SK-N-SH (cell line): ENCODE measurements around the gene ZNF503.

ENCODE experiments used
- CTCF ChIP-seq: fragments of 200-600 bp; sonication (generic); IDR thresholded peaks from 2 replicates; pipeline ENCODE4 v1.6.1; 2017; ENCODE audit warnings: antibody characterized with exemption, mild to moderate bottlenecking, moderate library complexity
- GABPA ChIP-seq: IDR thresholded peaks from 2 replicates; pipeline ENCODE4 v1.4.0; 2012; ENCODE audit warnings: low read depth, mild to moderate bottlenecking
- MAX ChIP-seq: IDR thresholded peaks from 2 replicates; pipeline ENCODE4 v1.4.0; 2012; ENCODE audit warnings: low read depth
- NRF1 ChIP-seq: IDR thresholded peaks from 2 replicates; pipeline ENCODE4 v1.6.1; 2012; ENCODE audit warnings: low read depth, mild to moderate bottlenecking, low read length
- POLR2AphosphoS5 ChIP-seq: IDR thresholded peaks from 2 replicates; pipeline ENCODE4 v1.6.1; 2012; ENCODE audit warnings: low read depth, low read length
- RCOR1 ChIP-seq: fragments of 150-350 bp; IDR thresholded peaks from 2 replicates; pipeline ENCODE4 v1.6.1; 2017; ENCODE audit warnings: antibody characterized with exemption, low read length
- SIN3A ChIP-seq: IDR thresholded peaks from 2 replicates; pipeline ENCODE4 v1.6.1; 2012; ENCODE audit warnings: low read depth, mild to moderate bottlenecking, low read length, moderate library complexity, borderline replicate concordance
- SMC3 ChIP-seq: IDR thresholded peaks from 2 replicates; pipeline ENCODE4 v1.6.1; 2012; ENCODE audit warnings: low read depth, low read length, improper control_type of control experiment
- TAF1 ChIP-seq: IDR thresholded peaks from 2 replicates; pipeline ENCODE4 v1.6.1; 2012; ENCODE audit warnings: low read depth, mild to moderate bottlenecking, low read length, moderate library complexity, borderline replicate concordance
- TCF12 ChIP-seq: IDR thresholded peaks from 2 replicates; pipeline ENCODE4 v1.4.0; 2012
- USF2 ChIP-seq: fragments of 150-350 bp; IDR thresholded peaks from 2 replicates; pipeline ENCODE4 v1.6.1; 2017; ENCODE audit warnings: antibody characterized with exemption, low read length, low read depth, borderline replicate concordance

- TF ChIP-seq RCOR1 (no peak), POLR2AphosphoS5 (no peak), TAF1 (no peak), TCF12 (no peak), CTCF (no peak), SIN3A (no peak), USF2 (no peak), SMC3 (no peak), NRF1 (no peak), MAX (no peak), GABPA (no peak)
Observed at GRCh38 chr10:75422913-75423312, 21.3 kb upstream of the ZNF503 start.
